Measurements from ENCODE around the gene CEP57. TPM values are rescaled to one million over a fixed set of nuclear protein-coding genes. Genes with fewer than 3 reads are reported as not detected.
A peak's percentile ranks its signal among the peaks of the same experiment; 100 is the strongest.

CEP57 gene
- total RNA-seq, 1 experiment from 2014 or later, result 38.1 TPM

DNA sequence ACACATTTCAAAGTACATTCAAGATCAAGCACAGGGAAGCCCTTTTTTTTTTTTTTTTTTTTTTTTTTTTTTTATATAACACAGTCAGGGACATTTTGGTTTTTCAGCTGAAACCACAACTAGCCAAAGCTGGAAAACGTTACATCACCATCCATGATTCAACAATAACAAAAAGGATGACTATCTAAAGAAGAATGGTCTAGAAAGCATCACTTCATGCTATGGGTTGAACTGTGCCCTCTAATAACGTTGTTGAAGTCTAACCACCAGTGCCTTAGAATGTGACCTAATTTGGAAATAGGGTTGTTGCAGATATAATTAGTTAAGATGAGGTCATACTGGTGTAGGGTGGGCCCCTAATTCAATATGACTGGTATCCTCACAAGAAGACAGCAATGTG, 87.0 kb downstream of the CEP57 start:
- no TSS peak for BruUV-seq (replicated peaks)
- no peak overlapping the region for H3K9ac ChIP-seq (ENCODE audit: low read length)
- H2AFZ ChIP-seq (ENCODE audit: low read length), result no peak overlapping the region
- ChIA-PET CTCF (no interaction called here), POLR2A (ENCODE audit: unreplicated experiment) (no interaction called here)
- no peak overlapping the region for H3K4me2 ChIP-seq (ENCODE audit: low read length)
- H3K79me2 ChIP-seq (ENCODE audit: low read length), result no peaks in the 10 kb centered on the region
- intact Hi-C loops (cut with micrococcal nuclease), result no loop called here
- ATAC-seq (no peak), DNase-seq (peak; percentile 63)
- H4K20me1 ChIP-seq (ENCODE audit: low read length), result no peaks in the 10 kb centered on the region
- H3K9me3 ChIP-seq (ENCODE audit: low read length), result no peaks in the 10 kb centered on the region
- TF ChIP-seq EZH2phosphoT487 (IDR thresholded peaks at IDR 0.05; ENCODE audit: borderline replicate concordance, low read length) (no peak), EZH2 (IDR thresholded peaks at IDR 0.05; ENCODE audit: low read length, unreplicated experiment) (no peak)
- TF ChIP-seq, protein P1, sequence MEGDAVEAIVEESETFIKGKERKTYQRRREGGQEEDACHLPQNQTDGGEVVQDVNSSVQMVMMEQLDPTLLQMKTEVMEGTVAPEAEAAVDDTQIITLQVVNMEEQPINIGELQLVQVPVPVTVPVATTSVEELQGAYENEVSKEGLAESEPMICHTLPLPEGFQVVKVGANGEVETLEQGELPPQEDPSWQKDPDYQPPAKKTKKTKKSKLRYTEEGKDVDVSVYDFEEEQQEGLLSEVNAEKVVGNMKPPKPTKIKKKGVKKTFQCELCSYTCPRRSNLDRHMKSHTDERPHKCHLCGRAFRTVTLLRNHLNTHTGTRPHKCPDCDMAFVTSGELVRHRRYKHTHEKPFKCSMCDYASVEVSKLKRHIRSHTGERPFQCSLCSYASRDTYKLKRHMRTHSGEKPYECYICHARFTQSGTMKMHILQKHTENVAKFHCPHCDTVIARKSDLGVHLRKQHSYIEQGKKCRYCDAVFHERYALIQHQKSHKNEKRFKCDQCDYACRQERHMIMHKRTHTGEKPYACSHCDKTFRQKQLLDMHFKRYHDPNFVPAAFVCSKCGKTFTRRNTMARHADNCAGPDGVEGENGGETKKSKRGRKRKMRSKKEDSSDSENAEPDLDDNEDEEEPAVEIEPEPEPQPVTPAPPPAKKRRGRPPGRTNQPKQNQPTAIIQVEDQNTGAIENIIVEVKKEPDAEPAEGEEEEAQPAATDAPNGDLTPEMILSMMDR (conservative IDR thresholded peaks at IDR 0.05; ENCODE audit: low read depth, low read length), result no peak
- peaks cover 4% of the 10 kb centered on the region for H3K4me1 ChIP-seq (ENCODE audit: insufficient read depth, low read length)
- no peaks in the 10 kb centered on the region for H3F3A ChIP-seq (ENCODE audit: low read length, unreplicated experiment)
- H3K27ac ChIP-seq (ENCODE audit: low read length), result no peak overlapping the region
- H3K27me3 ChIP-seq (ENCODE audit: low read length), result no peaks in the 10 kb centered on the region
- no peak overlapping the region for H3K4me3 ChIP-seq (ENCODE audit: low read length)
- H3K36me3 ChIP-seq (ENCODE audit: low read depth, low read length), result peaks cover 17% of the 10 kb centered on the region
- H3K9me2 ChIP-seq (replicated peaks; ENCODE audit: low read length), result no peaks in the 10 kb centered on the region

Other genes with a start within 250 kb of the CEP57 start
- gene FAM76B, start 716 bp upstream of the CEP57 start, total RNA-seq (2014; rRNA removed), result 13.3 and 14.9 TPM in 2 replicates
- 31.7 and 32.2 TPM in 2 replicates for gene MTMR2, start 133.6 kb downstream of the CEP57 start, total RNA-seq (2014; rRNA removed)